Bronchial epithelial cell (primary cell): ENCODE data around the gene SULF2. TPM values are rescaled to one million over a fixed set of nuclear protein-coding genes. Genes with fewer than 3 reads are reported as not detected.

Experiments
- DNase-seq: peaks from one replicate; pipeline ENCODE4 v3.0.0-alpha.2; 2010; ENCODE audit warnings: low read depth
- FAIRE-seq: peaks from 2 replicates; lab custom pipeline; 2011; peaks lifted over from hg19 to GRCh38; lab: Jason Lieb, UNC
- H3K27me3 ChIP-seq: 2 replicates; pipeline ENCODE4 v1.5.1; 2011; ENCODE audit warnings: low read length; ENCODE audit not compliant: control insufficient read depth, insufficient read depth
- H3K36me3 ChIP-seq: 2 replicates; pipeline ENCODE4 v1.5.1; 2011; ENCODE audit warnings: low read length; ENCODE audit not compliant: control insufficient read depth, insufficient read depth
- H3K4me3 ChIP-seq: 2 replicates; pipeline ENCODE4 v1.5.1; 2011; ENCODE audit warnings: mild to moderate bottlenecking, low read depth, low read length, control low read depth
- CTCF ChIP-seq: IDR thresholded peaks from 2 replicates; pipeline ENCODE4 v1.5.1; 2011; ENCODE audit warnings: mild to moderate bottlenecking, moderate library complexity, low read length, control low read depth, inconsistent platforms; ENCODE audit not compliant: insufficient read depth, severe bottlenecking
- total RNA-seq: library from RNA; depleted of rRNA; stranded (reverse); fragments of >200 nt; gene quantifications from 2 replicates; pipeline ENCODE4 v1.2.1, GENCODE V29; 2014

SULF2 gene
- total RNA-seq, 1 donor from 2014 or later, result 31.6 TPM

DNA sequence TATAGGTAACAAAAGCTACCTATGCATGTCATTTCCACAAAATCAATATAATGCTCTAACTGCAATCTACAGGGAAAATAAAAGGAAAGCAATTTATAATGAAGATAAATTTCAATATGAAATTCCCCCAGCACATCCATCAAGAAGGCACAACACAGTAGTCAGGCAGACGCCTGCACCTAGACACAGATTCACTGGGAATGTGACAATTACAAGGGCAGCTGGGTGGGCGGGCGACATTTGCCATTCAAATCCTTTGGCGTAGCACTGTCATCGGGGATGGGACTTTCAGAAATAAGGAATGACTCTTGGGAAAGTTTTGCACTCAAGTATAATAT lies 60.4 kb downstream of the SULF2 start:
- H3K27me3 ChIP-seq, result no peaks in the 10 kb centered on the region
- TF ChIP-seq CTCF, result no peak
- FAIRE-seq (no peak), DNase-seq (no peak)
- H3K4me3 ChIP-seq, result no peak overlapping the region
- peaks cover 2% of the 10 kb centered on the region for H3K36me3 ChIP-seq

GRCh38 chr20:47724396-47724795 lies 60.9 kb downstream of the SULF2 start:
- DNase-seq (no peak), FAIRE-seq (no peak)
- Histone ChIP-seq H3K4me3 (no peak overlapping the region), H3K36me3 (peaks cover 2% of the 10 kb centered on the region), H3K27me3 (no peaks in the 10 kb centered on the region)
- no peak for TF ChIP-seq CTCF

DNA sequence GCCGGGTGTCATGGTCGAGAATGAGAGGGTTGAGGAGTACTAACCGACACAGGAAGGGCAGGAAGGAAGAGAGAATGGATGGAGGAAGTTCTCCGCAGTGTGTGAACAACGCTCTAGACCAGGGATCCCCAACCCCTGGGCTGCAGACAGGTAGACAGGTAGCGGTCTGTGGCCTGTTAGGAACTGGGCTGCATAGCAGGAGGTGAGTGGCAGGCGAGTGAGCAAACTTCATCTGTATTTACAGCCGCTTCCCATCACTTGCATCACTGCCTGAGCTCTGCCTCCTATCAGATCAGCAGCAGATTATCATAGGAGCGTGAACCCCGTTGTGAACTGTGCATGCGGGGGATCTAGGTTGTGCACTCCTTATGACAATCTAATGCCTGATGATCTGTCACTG lies 62.0 kb downstream of the SULF2 start:
- peaks cover 2% of the 10 kb centered on the region for H3K36me3 ChIP-seq
- no peaks in the 10 kb centered on the region for H3K27me3 ChIP-seq
- no peak for FAIRE-seq
- no peak for TF ChIP-seq CTCF
- no peak overlapping the region for H3K4me3 ChIP-seq
- DNase-seq, result no peak

DNA sequence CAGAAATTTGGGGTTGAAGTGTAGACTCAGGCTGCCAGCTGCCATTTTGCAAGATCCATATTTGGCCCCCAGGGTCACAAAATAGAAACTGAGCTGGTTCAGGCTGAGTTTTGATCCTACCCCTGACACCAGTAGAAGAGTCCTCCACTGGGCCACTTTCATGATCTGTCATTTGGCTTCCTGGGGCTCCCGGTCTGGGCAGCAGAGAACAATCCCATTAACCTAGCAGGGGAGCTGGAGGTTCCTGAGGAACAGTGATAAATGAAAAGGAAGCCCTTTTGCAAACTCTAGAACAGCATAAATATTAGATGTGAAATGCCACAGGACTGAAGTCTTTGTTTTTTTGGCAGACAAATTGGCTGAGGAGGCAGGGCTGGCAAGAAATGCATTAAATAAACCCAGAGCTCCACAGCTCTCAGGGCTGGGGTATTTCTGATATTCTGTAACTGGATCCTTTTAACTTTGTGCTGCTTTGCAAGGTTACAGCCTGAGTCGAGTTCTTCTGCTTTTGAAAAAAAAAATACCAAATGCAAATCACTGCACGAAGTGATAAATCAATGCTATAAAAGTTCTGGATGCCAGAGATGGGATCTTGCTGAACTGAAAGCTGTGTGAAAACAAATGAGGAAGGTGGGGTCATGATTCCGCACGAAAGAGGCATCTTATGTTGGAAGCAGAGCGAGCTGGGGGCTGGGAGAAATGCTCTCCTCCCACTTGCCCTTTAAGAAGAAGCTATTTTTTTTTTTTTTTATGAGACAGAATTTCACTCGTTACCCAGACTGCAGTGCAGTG lies 64.4 kb downstream of the SULF2 start:
- Histone ChIP-seq H3K4me3 (no peak overlapping the region), H3K27me3 (no peaks in the 10 kb centered on the region), H3K36me3 (peaks cover 1% of the 10 kb centered on the region)
- DNase-seq (no peak), FAIRE-seq (no peak)
- TF ChIP-seq CTCF, result no peak

DNA sequence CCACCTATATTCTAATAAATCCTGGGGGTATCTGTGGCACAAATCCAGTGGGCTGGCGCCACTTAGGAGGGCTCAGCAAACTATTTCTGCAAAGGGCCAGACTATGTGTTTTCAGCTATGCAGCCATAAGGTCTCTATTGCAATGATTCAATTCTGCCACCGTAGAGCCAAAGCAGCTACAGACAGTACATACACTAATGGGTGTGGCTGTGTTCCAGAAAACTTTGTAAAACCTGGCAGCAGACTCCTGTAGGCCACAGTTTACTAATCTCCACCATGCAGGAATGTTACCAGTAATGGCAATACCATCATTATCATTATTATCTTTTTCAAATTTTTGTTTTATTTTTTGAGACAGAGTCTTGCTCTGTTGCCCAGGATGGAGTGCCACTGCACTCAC lies 65.7 kb downstream of the SULF2 start:
- Histone ChIP-seq H3K4me3 (no peak overlapping the region), H3K27me3 (no peaks in the 10 kb centered on the region), H3K36me3 (peaks cover 1% of the 10 kb centered on the region)
- no peak for DNase-seq
- no peak for TF ChIP-seq CTCF
- no peak for FAIRE-seq

DNA sequence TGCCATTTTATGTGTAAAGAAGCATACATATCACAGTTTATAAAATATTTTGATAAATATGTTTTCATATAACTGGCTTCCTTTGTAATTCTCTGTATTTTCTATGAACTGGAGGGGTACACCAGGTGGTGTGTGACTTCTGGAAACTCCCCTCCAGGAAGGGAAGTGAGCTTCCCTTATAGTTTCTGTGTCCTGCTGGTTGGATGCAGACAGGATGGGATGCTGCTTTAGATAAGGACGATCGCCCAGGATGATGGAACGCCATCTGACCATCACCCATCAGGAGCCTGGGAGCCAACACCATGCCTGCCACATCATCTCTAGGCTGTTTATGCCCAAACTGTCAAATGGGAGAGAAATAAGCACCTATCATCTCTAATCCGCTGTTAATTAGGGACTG lies 66.1 kb downstream of the SULF2 start:
- Histone ChIP-seq H3K27me3 (no peaks in the 10 kb centered on the region), H3K4me3 (no peak overlapping the region), H3K36me3 (peaks cover 1% of the 10 kb centered on the region)
- no peak for DNase-seq
- FAIRE-seq, result no peak
- no peak for TF ChIP-seq CTCF
